HCT116 (cell line): ENCODE data around the gene TERT.
"Not testable (repeated sequence)": the region's sequence is repeated elsewhere in the genome, so short reads cannot be mapped to it uniquely, and the experiment has no call there.

Experiments used
- CTCF ChIP-seq, 3 experiments: fragments of 200-600 bp in 1 of 3; sonication (generic) in 1 of 3; IDR thresholded peaks in 2 of 3; conservative IDR thresholded peaks in 1 of 3; 2 replicates each; pipeline ENCODE4 v1.5.1; 2012 to 2017; ENCODE audit warnings: low read depth in 2 of 3, low read length in 2 of 3, antibody characterized with exemption in 1 of 3, borderline replicate concordance in 1 of 3, control low read depth in 1 of 3, mild to moderate bottlenecking in 1 of 3, mixed read lengths in 1 of 3, mixed run types in 1 of 3, moderate library complexity in 1 of 3; ENCODE audit not compliant: insufficient read depth in 1 of 3
- MAX ChIP-seq: IDR thresholded peaks from 2 replicates; pipeline ENCODE4 v1.6.1; 2012
- POLR2A ChIP-seq: IDR thresholded peaks from 2 replicates; pipeline ENCODE4 v1.7.0; 2011; ENCODE audit warnings: borderline replicate concordance; ENCODE audit not compliant: insufficient read depth, insufficient read length; ENCODE audit errors: extremely low read depth

- not testable (repeated sequence) for TF ChIP-seq CTCF (IDR thresholded peaks at IDR 0.05 in 2 of 3, conservative IDR thresholded peaks at IDR 0.05 in 1 of 3; ENCODE audit: borderline replicate concordance in 1 of 3, insufficient read depth in 1 of 3, low read depth in 2 of 3, low read length in 2 of 3); MAX; POLR2A
These were observed 44.9 kb upstream of the TERT start for GRCh38 chr5:1339818-1340210.
